HG02763 (cell line): ENCODE data around the gene CCDC159.

ENCODE experiments used
- ATAC-seq: cut with Tn5 transposase; IDR thresholded peaks from one replicate; pipeline ENCODE4 v1.9.1; 2021; ENCODE audit warnings: mild to moderate bottlenecking, moderate library complexity; ENCODE audit not compliant: unreplicated experiment

CCDC159 gene

GRCh38 chr19:11384778-11385129 lies 38.4 kb downstream of the CCDC159 start:
- no peak for ATAC-seq

- ATAC-seq: no peak
Measured at GRCh38 chr19:11387162-11388034, 41.1 kb downstream of the CCDC159 start.

GRCh38 chr19:11390359-11390758 lies 44.0 kb downstream of the CCDC159 start:
- ATAC-seq: no peak

- no peak for ATAC-seq
Measured at GRCh38 chr19:11390933-11391680, 44.8 kb downstream of the CCDC159 start.

- no peak for ATAC-seq
Measured at GRCh38 chr19:11397089-11397610, 50.8 kb downstream of the CCDC159 start.

- ATAC-seq: no peak
Measured at GRCh38 chr19:11399667-11400066, 53.3 kb downstream of the CCDC159 start.

GRCh38 chr19:11400798-11401197 lies 54.5 kb downstream of the CCDC159 start:
- ATAC-seq: no peak

- ATAC-seq: no peak
Measured at GRCh38 chr19:11401808-11402543, 55.7 kb downstream of the CCDC159 start.
